Stimulated activated CD4-positive, alpha-beta T cell treated with anti-CD3 and anti-CD28 coated beads, Interleukin-4, amount 100 ng/mL, for 24 hours (primary cell): Measurements from ENCODE around the gene ZNF341.
"Not testable (repeated sequence)": the region's sequence is repeated elsewhere in the genome, so short reads cannot be mapped to it uniquely, and the experiment has no call there.

Experiments
- DNase-seq: peaks from one replicate; pipeline ENCODE4 v3.0.0-alpha.2; 2020

The ZNF341 gene

DNA sequence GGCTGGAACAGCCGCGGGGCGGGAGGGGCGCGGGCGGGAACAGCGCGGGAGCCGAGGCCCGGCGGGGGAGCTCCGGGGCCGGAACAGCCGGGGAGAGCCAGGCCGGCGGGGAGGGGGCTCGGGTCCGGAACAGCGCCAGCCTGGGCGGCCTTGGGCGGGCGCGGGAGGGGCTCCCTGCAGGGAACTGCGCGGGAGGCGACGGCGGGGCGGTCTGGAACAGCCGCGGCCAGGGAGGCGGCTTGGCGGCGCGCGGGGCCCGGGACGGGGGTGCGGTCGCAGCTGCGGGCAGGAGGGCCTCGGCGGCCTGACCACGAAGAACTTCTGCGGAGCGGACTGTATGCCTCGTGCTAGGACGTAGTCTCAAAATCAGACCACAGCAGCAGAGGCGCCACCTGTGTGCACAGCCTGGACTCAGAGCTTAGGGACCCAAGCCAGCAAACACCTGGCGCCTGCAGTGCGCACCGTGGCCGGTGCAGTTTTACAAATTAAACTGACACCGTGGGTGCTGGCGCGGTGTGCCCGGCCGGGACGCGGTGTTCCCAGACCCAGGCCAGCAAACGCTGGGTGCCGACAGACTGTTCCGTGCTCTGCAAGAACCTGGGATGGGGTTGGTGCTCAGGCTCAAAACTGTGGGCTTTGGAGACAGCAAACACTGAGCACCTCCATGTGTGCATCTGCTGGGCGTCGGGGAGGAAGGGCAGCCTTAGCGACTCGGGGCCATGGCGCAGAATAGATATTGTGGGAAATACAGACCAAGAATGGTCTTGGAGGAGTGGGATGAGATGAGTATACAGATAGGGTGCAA is 572 bp downstream of the ZNF341 start:
- DNase-seq, result peak; percentile 75

DNA sequence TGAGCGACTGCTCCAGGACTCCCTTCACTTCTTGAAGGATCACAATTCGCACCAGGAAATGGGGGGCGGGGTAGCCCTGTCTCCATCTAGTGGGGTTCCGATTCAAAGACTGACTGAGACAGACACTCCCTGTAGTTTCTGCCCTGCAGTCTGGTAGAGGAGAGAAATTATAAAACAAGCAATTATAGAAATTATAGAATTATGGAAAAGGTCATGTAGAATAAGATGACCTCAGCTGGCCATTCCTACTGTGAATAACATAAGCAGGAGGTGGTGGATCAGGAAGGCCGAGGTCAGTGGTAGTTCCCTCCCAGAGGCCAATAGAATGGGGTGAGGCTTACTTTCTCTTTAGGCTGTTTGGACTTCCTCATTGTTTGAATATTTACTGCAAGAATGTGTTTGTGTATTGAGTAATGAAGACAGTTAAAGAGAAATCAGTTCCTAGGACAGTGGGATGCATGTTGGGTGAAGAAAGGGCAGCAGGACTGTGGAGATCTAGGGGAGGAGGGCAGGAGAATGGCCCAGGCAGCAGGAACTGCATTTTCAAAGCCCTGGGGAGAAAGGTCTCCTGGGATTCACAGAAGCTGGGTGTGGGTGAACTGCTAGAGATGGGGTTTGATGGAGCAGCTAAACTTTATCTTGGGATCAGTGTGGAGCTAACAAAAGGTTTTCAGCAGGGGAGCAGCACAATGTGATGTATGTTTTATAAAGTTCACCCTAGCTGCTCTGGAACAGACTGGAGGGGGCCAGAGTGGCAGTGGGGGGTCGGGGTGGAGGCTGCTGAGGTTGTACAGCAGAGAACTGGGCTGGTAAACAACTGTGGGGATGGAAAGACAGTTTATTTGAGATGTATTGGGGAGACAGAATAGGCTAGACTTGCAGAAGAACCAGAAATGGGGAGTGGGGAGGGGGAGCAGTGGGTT is 2.1 kb downstream of the ZNF341 start:
- DNase-seq, result no peak

DNA sequence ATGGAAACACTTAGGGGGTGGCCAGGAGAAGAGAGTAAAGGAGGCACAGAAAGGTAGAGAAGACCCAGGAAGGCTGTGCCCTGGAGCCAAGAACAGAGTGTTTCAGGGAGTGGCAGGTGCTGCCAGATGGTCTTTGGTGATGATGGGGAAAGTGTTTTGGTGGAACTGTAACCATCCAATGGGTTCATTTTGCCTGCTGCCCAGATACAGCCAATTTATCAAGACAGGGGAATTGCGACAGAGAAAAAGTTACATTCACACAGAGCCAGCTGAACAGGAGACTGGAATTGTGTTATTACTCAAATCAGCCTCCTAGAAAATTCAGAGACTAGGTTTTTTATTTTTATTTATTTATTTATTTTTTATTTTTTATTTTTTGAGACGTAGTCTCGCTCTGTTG is 5.2 kb downstream of the ZNF341 start:
- DNase-seq, result no peak

DNA sequence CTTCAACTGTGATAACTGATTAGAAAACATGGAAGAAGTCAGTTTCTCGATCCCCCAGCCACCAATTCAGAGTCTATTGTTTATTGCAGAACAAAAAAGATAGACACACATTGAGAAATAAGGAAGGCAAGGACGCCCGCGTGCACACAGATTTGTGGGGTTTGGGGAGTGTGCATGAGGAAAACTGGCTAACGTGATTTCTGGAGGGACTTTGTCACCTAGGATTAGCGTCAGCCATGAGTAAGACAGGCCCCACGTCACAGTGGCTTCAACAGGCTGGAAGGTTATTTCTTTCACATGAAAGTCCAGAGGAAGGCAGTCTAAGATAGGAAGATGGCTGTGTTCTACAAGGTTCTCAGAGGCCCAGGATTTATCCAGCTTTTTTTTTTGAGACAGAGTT is 7.7 kb downstream of the ZNF341 start:
- no peak for DNase-seq

DNA sequence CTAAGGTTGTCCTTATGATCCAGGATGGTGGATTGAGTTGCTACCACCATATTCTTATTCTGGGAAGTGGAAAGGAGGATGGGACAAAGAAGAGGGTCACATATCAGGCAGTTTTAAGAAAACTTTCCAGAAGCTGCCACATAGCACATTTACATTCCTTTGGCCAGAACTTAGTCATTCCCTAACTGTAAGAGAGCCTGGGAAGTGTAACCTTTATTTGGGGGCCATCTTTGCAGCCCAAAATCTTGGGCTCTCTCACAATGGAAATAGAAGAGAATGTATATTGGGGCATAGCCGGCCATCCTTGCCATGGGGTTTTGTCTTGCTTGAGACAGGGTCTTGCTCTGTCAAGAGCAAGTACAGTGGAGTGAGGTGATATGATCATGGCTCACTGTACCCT is 8.4 kb downstream of the ZNF341 start:
- no peak for DNase-seq

DNA sequence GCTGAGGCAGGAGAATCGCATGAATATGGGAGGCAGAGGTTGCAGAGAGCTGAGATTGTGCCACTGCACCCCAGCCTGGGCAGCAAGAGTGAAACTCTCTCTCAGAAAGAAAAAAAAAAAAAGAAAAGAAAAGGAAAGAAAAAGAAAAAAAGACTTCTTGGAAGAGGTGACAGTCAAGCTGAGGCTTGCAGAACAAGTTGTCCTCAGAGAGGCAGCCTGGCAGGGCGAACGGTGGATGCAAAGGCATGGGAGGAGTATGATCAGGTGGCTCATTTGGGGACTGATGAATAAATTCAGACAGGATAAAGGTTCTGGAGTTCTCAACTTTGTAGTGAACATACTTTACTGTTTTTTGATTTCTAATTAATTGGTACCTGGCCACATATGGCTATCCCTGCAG is 12.4 kb downstream of the ZNF341 start:
- no peak for DNase-seq

DNA sequence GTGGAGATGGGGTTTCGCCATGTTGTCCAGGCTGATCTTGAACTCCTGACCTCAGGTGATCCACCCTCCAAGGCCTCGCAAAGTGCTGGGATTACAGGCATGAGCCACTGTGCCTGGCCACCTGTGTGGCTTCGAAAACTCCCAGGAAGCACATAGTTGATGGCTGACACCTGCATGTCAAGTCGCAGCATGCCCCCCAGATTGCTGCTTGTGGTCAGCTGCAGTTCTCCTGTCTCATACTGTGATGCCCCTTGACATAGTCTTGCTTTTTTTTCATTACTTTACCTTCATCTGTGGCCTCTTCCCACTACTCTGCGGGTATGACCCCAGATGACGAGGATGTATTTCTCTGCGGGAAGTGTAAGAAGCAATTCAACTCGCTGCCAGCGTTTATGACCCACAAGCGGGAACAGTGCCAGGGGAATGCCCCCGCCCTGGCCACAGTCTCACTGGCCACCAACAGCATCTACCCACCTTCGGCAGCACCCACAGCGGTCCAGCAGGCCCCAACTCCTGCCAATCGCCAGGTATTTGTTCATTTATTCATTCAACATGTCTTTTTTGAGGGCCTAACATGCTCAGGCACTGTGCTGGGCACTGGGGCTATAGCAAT is 13.1 kb downstream of the ZNF341 start:
- no peak for DNase-seq

DNA sequence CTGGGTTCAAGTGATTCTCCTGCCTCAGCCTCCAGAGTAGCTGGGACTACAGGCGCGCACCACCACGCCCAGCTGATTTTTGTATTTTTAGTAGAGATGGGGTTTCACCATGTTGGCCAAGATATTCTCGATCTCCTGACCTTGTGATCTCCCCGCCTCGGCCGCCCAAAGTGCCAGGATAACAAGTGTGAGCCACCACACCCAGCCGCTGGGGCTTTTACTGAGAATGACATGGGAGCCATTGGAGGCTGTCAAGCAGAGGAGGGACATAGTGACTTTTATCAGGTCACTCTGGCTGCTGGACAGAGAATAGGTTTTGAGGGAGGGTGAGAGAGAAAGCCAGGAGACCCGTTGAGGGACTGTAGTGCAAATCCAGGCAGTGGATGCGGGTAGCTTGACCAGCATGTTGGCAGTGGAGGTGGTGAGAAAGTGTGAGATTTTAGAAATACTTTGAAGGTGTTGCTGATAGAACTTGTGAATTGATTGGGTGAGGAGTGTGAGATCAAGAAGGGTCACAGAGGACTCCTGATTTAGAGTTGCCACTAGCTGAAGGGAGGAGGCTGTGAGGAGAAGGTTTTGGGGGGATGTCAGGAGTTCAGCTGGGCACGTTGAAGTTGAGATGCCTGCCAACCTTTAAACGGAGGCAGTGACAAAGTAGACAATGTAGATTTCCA is 14.7 kb downstream of the ZNF341 start:
- no peak for DNase-seq

DNA sequence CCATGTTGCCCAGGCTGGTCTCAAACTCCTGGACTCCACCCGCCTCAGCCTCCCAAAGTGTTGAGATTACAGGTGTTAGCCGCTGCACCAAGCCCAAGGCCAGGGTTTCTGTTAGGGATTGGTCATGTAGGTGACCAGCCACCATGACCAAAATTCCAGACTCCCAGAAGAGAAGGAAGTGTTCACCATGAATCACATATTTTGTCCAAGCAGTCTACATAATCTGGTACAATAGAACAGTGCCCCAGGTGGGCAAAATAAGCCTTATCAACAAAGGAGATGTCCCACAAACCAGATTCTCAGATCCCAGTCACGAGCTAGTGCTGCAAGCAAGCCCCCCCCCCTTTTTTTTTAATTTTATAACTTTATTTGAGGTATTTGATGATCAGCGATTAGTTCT is 20.0 kb downstream of the ZNF341 start:
- DNase-seq, result no peak

DNA sequence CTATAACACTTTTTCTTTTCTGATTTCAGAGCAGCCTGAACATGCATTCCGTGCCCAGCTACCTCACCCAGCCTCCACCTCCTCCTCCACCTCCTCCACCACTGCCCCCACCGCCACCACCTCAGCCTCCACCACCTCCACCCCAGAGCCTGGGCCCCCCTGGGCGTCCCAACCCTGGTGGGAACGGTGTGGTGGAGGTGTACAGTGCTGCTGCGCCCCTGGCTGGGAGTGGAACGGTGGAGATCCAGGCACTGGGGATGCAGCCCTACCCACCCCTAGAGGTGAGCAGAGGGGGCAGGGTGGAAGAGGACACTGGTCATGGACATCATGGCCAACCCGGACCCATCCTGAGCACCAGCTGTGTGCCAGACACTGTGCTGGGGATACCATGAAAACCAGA is 21.3 kb downstream of the ZNF341 start:
- no peak for DNase-seq

DNA sequence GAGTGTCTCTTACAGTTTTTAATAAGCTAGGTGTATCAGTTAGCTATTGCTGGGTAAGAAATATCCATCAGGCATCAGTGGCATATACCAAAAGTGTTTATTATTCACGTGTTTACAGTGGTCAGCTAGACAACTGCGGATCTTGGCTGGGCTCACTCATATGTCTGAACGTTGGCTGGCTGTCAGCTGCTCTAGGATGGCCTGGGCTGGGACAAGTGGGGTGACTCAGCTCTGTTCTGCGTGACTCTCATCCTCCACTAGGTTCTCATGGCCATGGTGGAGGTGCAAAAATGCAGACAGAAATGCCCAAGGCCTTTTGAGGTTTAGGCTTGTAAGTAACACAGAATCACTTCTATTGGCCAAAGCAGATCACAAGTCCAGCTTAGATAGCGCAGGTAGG is 22.0 kb downstream of the ZNF341 start:
- DNase-seq, result no peak

DNA sequence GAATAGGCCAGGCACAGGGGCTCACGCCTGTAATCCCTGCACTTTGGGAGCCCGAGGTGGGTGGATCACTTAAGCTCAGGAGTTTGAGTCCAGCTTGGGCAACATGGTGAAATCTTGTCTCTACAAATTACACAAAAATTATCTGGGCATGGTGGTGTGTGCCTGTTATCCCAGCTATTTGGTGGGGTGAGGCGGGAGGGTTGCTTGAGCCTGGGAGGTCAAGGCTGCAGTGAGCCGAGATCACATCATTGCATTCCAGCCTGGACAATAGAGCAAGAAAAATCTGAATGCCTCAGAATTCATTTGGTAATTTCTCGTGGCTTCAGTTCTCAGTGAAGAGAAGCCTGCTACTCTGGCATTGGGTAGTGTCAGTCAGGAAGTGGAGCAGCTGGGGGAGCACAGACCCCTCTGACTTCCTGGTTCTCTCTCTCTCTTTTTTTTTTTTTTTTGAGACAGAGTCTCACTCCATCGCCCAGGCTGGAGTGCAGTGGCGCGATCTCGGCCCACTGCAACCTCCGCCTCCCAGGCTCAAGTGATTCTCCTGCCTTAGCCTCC is 24.2 kb downstream of the ZNF341 start:
- DNase-seq, result not testable (repeated sequence)

DNA sequence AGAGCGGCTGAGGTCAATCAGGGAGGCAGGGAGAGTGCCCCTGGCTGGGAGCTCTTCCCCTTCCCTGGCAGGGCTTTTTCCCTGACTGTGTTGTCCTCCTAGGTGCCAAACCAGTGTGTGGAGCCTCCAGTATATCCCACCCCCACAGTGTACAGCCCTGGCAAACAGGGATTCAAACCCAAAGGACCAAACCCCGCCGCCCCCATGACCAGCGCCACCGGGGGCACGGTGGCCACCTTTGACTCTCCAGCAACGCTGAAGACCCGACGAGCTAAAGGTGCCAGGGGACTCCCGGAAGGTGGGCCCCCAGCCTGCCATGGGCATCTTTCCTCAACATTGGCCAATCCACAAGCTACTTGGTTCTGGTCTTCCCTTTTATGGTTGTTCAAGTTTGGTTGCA is 25.2 kb downstream of the ZNF341 start:
- DNase-seq, result no peak

DNA sequence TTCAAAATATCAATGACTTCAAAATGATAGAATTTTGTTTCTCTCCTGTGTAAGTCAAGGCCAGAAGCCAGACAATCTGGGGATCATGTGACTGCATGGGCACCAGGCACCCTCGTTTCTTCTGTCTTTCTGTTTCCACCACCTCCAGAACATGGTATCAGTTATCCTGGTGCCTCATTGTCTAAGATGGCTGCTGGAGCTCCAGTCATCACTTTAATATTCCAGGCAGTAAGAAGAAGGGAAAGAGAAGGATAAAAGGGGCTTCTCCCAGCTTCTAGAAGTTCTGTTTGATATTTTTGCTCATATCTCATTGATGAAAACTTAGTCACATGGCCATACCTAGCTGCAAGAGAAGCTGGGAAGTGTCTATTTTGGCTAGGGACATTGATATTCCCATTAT is 25.7 kb downstream of the ZNF341 start:
- DNase-seq, result no peak

DNA sequence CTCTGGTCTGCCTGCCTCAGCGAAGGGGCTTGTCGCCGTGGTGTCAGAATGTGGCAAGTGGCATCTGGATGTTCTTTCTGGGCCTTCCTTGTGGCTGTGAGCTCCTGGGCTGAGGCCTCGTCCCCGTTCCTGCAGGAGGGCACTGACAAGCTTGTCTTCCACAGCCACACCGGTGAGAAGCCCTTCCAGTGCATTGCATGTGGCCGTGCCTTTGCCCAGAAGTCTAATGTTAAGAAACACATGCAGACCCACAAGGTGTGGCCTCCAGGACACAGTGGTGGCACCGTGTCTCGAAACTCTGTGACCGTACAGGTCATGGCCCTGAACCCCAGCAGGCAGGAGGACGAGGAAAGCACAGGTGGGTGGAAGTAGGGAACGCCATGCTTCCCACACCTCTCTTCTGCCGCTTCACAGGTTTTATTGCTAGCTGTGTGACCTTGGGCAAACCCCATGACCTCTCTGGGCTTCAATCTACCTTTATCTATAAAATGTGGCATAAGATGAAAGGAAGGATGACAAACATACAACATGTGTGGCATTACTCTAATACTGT is 30.0 kb downstream of the ZNF341 start:
- DNase-seq, result no peak

DNA sequence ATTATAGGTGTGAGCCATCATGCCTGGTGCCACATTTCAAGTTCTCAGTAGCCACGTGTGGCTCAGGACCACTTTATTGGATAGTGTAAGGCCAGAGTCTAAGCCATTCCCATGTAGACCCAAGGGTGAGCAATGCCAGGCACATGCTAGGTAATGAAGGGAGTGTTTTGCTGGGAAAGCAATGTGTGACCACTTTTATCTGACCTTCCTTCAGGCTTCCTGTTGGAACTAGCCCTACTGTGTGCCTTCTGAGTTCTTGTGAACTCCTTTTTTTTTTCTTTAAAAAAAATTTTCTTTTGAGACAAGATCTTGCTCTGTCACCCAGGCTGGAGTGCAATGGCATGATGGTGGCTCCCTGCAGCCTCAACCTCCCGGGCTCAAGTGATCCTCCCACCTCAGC is 33.3 kb downstream of the ZNF341 start:
- DNase-seq, result no peak

DNA sequence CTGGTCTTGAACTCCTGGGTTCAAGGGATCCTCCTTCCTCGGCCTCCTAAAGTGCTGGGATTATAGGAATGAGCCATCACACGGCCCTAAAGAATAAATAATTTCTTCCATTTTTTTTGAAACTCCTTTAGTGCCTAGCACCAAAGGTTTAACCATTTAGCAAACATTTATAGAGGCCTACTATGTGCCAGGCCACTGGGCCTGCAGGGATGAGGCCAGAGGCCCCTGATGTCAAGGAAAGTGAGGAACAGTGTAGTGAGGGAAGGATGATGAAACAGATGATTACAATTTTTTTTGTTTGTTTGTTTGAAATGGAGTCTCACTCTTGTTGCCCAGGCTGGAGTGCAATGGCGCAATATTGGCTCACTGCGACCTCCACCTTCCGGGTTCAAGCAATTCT is 33.8 kb downstream of the ZNF341 start:
- no peak for DNase-seq

DNA sequence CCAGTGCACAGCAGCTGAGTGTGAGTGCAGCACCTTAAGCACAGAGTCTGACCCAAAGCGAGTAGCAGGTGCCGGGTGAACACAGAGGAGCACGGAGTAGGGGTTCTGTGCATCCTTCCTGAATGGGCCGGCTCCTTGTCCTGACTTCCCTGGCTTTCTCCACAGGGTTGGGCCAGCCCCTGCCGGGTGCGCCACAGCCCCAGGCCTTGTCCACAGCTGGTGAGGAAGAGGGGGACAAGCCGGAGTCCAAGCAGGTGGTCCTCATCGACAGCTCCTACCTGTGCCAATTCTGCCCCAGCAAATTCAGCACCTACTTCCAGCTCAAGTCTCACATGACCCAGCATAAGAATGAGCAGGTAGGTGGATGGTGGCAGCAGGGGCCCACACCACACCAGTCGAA is 34.9 kb downstream of the ZNF341 start:
- no peak for DNase-seq

DNA sequence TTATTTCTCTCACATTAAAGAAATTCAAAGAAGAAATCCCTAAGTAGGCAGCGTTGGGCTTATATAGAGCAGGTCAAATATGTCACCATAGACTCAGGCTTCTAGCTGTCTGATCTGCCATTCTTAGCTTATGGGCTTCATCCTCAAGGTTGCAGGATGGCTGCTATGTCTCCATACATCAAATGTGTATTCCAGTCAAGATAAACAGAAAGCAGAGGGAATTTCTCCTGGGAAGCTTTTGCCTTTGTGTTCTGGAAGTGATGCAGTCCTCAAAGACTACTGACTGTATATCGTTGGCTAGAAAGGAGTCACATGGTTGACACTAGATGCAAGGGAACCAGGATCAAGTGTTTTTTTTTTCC is 36.0 kb downstream of the ZNF341 start:
- no peak for DNase-seq

DNA sequence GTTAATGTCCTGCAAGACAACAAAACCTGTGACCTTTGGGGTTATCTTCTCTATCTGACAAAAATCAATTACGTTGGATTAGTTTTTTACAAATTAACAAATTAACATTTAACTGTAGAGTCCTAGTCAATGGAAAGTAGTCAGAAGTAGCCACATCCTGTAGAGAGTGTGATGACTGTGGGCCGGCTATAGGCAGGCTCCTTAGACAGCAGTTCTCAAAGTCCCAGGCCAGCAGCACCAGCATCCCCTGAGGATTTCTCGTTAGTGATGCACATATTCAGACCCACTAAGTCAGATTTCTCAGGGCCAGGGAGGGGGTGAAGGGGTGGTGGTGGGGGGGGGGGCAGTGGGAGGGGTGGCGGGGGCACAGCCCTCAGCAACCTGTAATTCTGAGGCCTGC is 37.2 kb downstream of the ZNF341 start:
- no peak for DNase-seq

DNA sequence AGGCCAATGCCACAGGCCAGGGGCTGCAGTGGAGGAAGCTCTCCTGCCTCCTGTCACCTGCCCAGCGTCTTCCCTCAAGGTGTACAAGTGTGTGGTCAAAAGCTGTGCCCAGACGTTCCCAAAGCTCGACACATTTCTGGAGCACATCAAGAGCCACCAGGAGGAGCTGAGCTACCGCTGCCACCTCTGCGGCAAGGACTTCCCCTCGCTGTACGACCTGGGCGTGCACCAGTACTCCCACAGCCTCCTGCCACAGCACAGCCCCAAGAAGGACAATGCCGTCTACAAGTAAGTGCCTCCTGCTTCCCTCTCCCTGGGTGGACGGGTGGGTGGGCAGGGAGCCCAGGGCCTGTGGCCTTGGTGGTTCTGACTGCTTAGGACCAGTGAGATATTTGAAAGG is 38.2 kb downstream of the ZNF341 start:
- no peak for DNase-seq

DNA sequence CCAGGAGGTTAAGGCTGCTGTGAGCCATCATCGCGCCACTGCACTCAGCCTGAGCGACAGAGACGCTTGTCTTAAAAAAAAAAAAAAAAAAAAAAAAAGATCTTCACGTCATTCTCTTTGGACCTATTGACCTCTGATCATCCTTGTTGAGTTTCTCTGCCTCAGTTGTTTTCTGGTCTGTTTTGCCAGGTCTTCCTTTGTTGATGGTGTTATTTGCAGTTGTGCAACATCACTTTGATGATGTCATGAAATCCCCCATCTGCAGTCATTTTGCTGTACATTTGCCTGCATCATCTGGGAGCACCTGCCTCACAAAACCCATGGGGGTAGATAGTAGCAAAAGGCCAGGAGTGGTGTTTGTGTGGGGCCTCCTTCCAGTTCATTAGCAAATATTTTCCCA is 40.1 kb downstream of the ZNF341 start:
- DNase-seq, result no peak

DNA sequence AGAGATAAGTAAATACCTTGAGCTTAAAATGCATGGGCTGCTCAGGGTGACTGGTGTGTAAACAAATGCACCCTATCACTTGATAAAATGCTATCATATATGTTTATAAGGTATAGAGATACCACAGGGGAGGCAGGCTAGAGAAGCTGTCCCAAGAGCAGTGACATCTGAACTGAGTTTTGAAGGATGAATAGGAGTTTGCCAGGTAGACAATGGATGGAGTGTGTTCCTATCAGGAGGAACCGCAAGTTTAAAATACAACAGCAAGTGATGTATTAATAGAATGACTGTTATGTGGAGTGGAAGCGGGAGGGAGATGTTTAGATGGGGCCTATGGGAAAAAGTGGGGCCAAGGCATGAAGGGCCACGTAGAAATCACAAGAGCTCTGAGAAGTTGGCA is 40.6 kb downstream of the ZNF341 start:
- DNase-seq, result no peak
